RWPE2 (cell line): Measurements from ENCODE around the gene PPBP.
A peak's percentile ranks its signal among the peaks of the same experiment; 100 is the strongest.

ENCODE experiments used
- ATAC-seq: fragments of 200-7000 bp; cut with Tn5 transposase; 3 replicates; pipeline ENCODE4 v1.9.1; 2021; ENCODE audit warnings: low read depth
- DNase-seq: peaks from one replicate; pipeline ENCODE4 v3.0.0-alpha.2; 2020; ENCODE audit warnings: low spot score
- H3K27ac ChIP-seq: fragments of 450-650 bp; 2 replicates; pipeline ENCODE4 v1.5.1; 2017; ENCODE audit warnings: mild to moderate bottlenecking; ENCODE audit not compliant: poor library complexity, severe bottlenecking
- H3K27me3 ChIP-seq: fragments of 250-450 bp; sonication (Bioruptor Pico); 2 replicates; pipeline ENCODE4 v1.5.1; 2021; ENCODE audit warnings: mild to moderate bottlenecking, moderate library complexity; ENCODE audit not compliant: insufficient read depth, poor library complexity, severe bottlenecking
- H3K36me3 ChIP-seq: fragments of 250-450 bp; sonication (Bioruptor Pico); 2 replicates; pipeline ENCODE4 v1.5.1; 2020; ENCODE audit warnings: low read depth, mild to moderate bottlenecking, moderate library complexity
- H3K4me1 ChIP-seq: fragments of 250-450 bp; sonication (Bioruptor Pico); 2 replicates; pipeline ENCODE4 v1.5.1; 2021; ENCODE audit warnings: mild to moderate bottlenecking, moderate library complexity; ENCODE audit not compliant: insufficient read depth, poor library complexity, severe bottlenecking
- H3K4me3 ChIP-seq: fragments of 250-450 bp; sonication (Bioruptor Pico); 2 replicates; pipeline ENCODE4 v1.5.1; 2021; ENCODE audit warnings: mild to moderate bottlenecking, moderate library complexity; ENCODE audit not compliant: severe bottlenecking
- H3K9me3 ChIP-seq: fragments of 250-450 bp; sonication (Bioruptor Pico); 2 replicates; pipeline ENCODE4 v1.5.1; 2021; ENCODE audit warnings: mild to moderate bottlenecking, moderate library complexity; ENCODE audit not compliant: severe bottlenecking
- CTCF ChIP-seq: fragments of 450-650 bp; IDR thresholded peaks from one replicate; pipeline ENCODE4 v1.5.1; 2017; ENCODE audit warnings: mild to moderate bottlenecking, moderate library complexity; ENCODE audit not compliant: poor library complexity, severe bottlenecking

PPBP gene

GRCh38 chr4:74013264-74013663, 25.3 kb upstream of the PPBP start:
- TF ChIP-seq CTCF = no peak

GRCh38 chr4:74012130-74012529, 24.1 kb upstream of the PPBP start:
- Histone ChIP-seq H3K4me3 (no peak overlapping the region), H3K27ac (no peak overlapping the region), H3K9me3 (peaks cover 4% of the 10 kb centered on the region), H3K27me3 (no peaks in the 10 kb centered on the region), H3K36me3 (no peaks in the 10 kb centered on the region), H3K4me1 (peaks cover 18% of the 10 kb centered on the region)
- TF ChIP-seq CTCF = no peak
- DNase-seq (no peak), ATAC-seq (no peak)

More at GRCh38 chr4:74013264-74013663, 25.3 kb upstream of the PPBP start:
- Histone ChIP-seq H3K9me3 (peaks cover 4% of the 10 kb centered on the region), H3K4me1 (peaks cover 18% of the 10 kb centered on the region), H3K4me3 (no peak overlapping the region), H3K36me3 (no peaks in the 10 kb centered on the region), H3K27me3 (no peaks in the 10 kb centered on the region), H3K27ac (no peak overlapping the region)
- DNase-seq (no peak), ATAC-seq (no peak)

- no peak for ATAC-seq
- Histone ChIP-seq H3K36me3 (no peaks in the 10 kb centered on the region), H3K9me3 (no peaks in the 10 kb centered on the region), H3K4me1 (peaks cover 25% of the 10 kb centered on the region), H3K4me3 (no peak overlapping the region), H3K27ac (no peak overlapping the region), H3K27me3 (no peaks in the 10 kb centered on the region)
- no peak for DNase-seq
- no peak for TF ChIP-seq CTCF
These were observed 21.3 kb upstream of the PPBP start for GRCh38 chr4:74009307-74009706.

GRCh38 chr4:74006009-74006476, 18.1 kb upstream of the PPBP start:
- peak; percentile 75; the same call in 2 of the 3 replicates for ATAC-seq
- peaks cover 26% of the 10 kb centered on the region for H3K4me1 ChIP-seq
- H3K27ac ChIP-seq = peak overlapping the region; percentile 96
- no peaks in the 10 kb centered on the region for H3K27me3 ChIP-seq
- H3K4me3 ChIP-seq = no peak overlapping the region
- H3K36me3 ChIP-seq = no peaks in the 10 kb centered on the region
- no peak for DNase-seq
- no peak for TF ChIP-seq CTCF
- H3K9me3 ChIP-seq = no peaks in the 10 kb centered on the region

GRCh38 chr4:74005528-74005927, 17.5 kb upstream of the PPBP start:
- no peaks in the 10 kb centered on the region for H3K9me3 ChIP-seq
- peaks cover 26% of the 10 kb centered on the region for H3K4me1 ChIP-seq
- no peak overlapping the region for H3K4me3 ChIP-seq
- TF ChIP-seq CTCF = no peak
- H3K27ac ChIP-seq = peak overlapping the region; percentile 96
- no peaks in the 10 kb centered on the region for H3K27me3 ChIP-seq
- H3K36me3 ChIP-seq = no peaks in the 10 kb centered on the region
- peak; percentile 90 for ATAC-seq
- no peak for DNase-seq
